Ovary (tissue), 9 donors: ENCODE results near the gene STRN4. TPM values are rescaled to one million over a fixed set of nuclear protein-coding genes. Genes with fewer than 3 reads are reported as not detected.
A peak's percentile ranks its signal among the peaks of the same experiment; 100 is the strongest.
"Not testable (repeated sequence)": the region's sequence is repeated elsewhere in the genome, so short reads cannot be mapped to it uniquely, and the experiment has no call there.

Source experiments
- DNase-seq, 5 donors: peaks; one replicate each; pipeline ENCODE4 v3.0.0-alpha.2; 2019 to 2020
- H3K27ac ChIP-seq, 2 donors: fragments of 200-600 bp; one replicate each; pipeline versions ENCODE4 v1.5.1 to v1.8.0; 2019 to 2022
- H3K27me3 ChIP-seq: fragments of 200-600 bp; one replicate; pipeline ENCODE4 v1.8.0; 2022
- H3K36me3 ChIP-seq: fragments of 200-600 bp; sonication (generic); one replicate; pipeline ENCODE4 v1.5.1; 2019
- H3K4me1 ChIP-seq: one replicate; pipeline ENCODE4 v1.8.1; 2013; ENCODE audit warnings: mild to moderate bottlenecking, moderate library complexity; ENCODE audit not compliant: insufficient read depth
- H3K4me3 ChIP-seq: fragments of 200-600 bp; sonication (generic); one replicate; pipeline ENCODE4 v1.5.1; 2017
- H3K9me3 ChIP-seq, 2 donors: fragments of 200-600 bp in 1 of 2; sonication (generic) in 1 of 2; one replicate each; pipeline versions ENCODE4 v1.5.1 to v1.8.1; 2013 to 2019; ENCODE audit warnings: mild to moderate bottlenecking in 1 of 2, moderate library complexity in 1 of 2
- CTCF ChIP-seq, 3 donors: fragments of 450-650 bp in 2 of 3; fragments of 200-600 bp in 1 of 3; IDR thresholded peaks; one replicate each; pipeline versions ENCODE4 v1.5.1 to v1.8.0; 2016 to 2022; ENCODE audit warnings: antibody characterized with exemption in 3 of 3, mild to moderate bottlenecking in 1 of 3
- EP300 ChIP-seq: sonication (generic); formaldehyde crosslinking; IDR thresholded peaks from one replicate; pipeline ENCODE4 v1.6.1; 2017; ENCODE audit warnings: antibody characterized with exemption
- POLR2A ChIP-seq: fragments of 450-650 bp; IDR thresholded peaks from one replicate; pipeline ENCODE4 v1.6.1; 2017; ENCODE audit warnings: antibody characterized with exemption, mild to moderate bottlenecking, moderate library complexity
- WGBS, 3 donors: extraction: QIAGEN DNeasy Blood & Tissue Kit in 1 of 3; methylation state at CpG; one replicate each; pipeline versions ENCODE4 v1.1.5 to v1.1.7; 2013 to 2017; 5-methylcytosine and 5-hydroxymethylcytosine counted together
- intact Hi-C, 4 donors: fragments of 100-400 bp; cut with DNase I; formaldehyde crosslinking; loops; one replicate each; pipeline versions ENCODE4 v1.11.0 to v1.15.1; 2022 to 2023
- polyA plus RNA-seq, 2 donors: library from polyadenylated mRNA; stranded (reverse); fragments of 200-250 nt in 1 of 2; fragments of 350-450 nt in 1 of 2; fragmentation: Illumina TruSeq in 1 of 2; extraction: RNeasy Lipid Tissue Mini Kit (QIAGEN cat#74804) in 1 of 2; gene quantifications; one replicate each; pipeline ENCODE4 v1.2.3, GENCODE V29; 2013 to 2014
- total RNA-seq, 7 donors: library from RNA; depleted of rRNA in 2 of 7; stranded (reverse); fragments of >200 nt in 2 of 7; fragmentation: NEBNext Ultra II Directional in 3 of 7; extraction: Animal tissue kit (Norgen Biotek cat#: 25700) in 3 of 7; gene quantifications; one replicate each; pipeline versions ENCODE4 v1.1.0 to v1.2.4, GENCODE V29; 2016 to 2023
- donor health status: DM: no; HTN: no; CAD: no; lungs with moderate emphysema.
- donor health status: DM: no; HTN: no; CAD: no.
- donor health status: Bipolar disorder and iron deficiency.
- donor health status: DM: yes; HTN: yes; CAD: no.
- donor health status: DM: no; HTN: no; CAD: no.
- donor health status: DM: yes; HTN: yes; CAD: no.

The STRN4 gene
- total and polyA plus RNA-seq, 9 donors = 34.8 to 85.3 (median 59.1) TPM

GRCh38 chr19:46766569-46767317, 20.5 kb upstream of the STRN4 start:
- H3K36me3 ChIP-seq = no peaks in the 10 kb centered on the region
- peaks cover 2% of the 10 kb centered on the region for H3K4me1 ChIP-seq
- intact Hi-C loops = no loop called here
- TF ChIP-seq POLR2A (no peak), CTCF (IDR thresholded peaks at IDR 0.05) (peak in 1 of 3 donors; percentile 12)
- no peak overlapping the region for H3K27ac ChIP-seq
- WGBS, 3 donors = 57 to 64% (median 61%) methylated on average over 18 of the region's 18 CpGs
- H3K27me3 ChIP-seq = no peaks in the 10 kb centered on the region
- no peak overlapping the region for H3K4me3 ChIP-seq
- DNase-seq = no peak
- no peaks in the 10 kb centered on the region for H3K9me3 ChIP-seq

- TF ChIP-seq CTCF (IDR thresholded peaks at IDR 0.05) = no peak
- no peak for TF ChIP-seq EP300
- TF ChIP-seq POLR2A = no peak
- no peak overlapping the region for H3K4me3 ChIP-seq
- H3K27ac ChIP-seq = no peak overlapping the region
- no peak for DNase-seq
- 61 to 81% (median 77%) methylated on average over 11 of the region's 11 CpGs for WGBS, 3 donors
- H3K36me3 ChIP-seq = no peaks in the 10 kb centered on the region
- no peaks in the 10 kb centered on the region for H3K9me3 ChIP-seq
- H3K27me3 ChIP-seq = no peaks in the 10 kb centered on the region
- peaks cover 4% of the 10 kb centered on the region for H3K4me1 ChIP-seq
- intact Hi-C loops = no loop called here
Observed at GRCh38 chr19:46764817-46765291, 18.6 kb upstream of the STRN4 start.

GRCh38 chr19:46762245-46762890, 16.1 kb upstream of the STRN4 start:
- Histone ChIP-seq H3K4me1 (peaks cover 3% of the 10 kb centered on the region), H3K27ac (no peak overlapping the region), H3K36me3 (no peaks in the 10 kb centered on the region), H3K9me3 (no peaks in the 10 kb centered on the region), H3K4me3 (no peak overlapping the region), H3K27me3 (no peaks in the 10 kb centered on the region)
- intact Hi-C loops = no loop called here
- TF ChIP-seq POLR2A (no peak), EP300 (no peak)
- WGBS, 3 donors = 71 to 82% (median 80%) methylated on average over 6 of the region's 6 CpGs
- no peak for DNase-seq

GRCh38 chr19:46761418-46761831, 15.2 kb upstream of the STRN4 start:
- 18 to 24% (median 22%) methylated on average over 5 of the region's 5 CpGs for WGBS, 3 donors
- Histone ChIP-seq H3K27ac (no peak overlapping the region), H3K36me3 (no peaks in the 10 kb centered on the region), H3K4me3 (no peak overlapping the region), H3K4me1 (peaks cover 3% of the 10 kb centered on the region), H3K27me3 (no peaks in the 10 kb centered on the region), H3K9me3 (no peaks in the 10 kb centered on the region)
- intact Hi-C loops = no loop called here
- no peak for DNase-seq
- TF ChIP-seq EP300 = no peak
- no peak for TF ChIP-seq CTCF (IDR thresholded peaks at IDR 0.05)
- no peak for TF ChIP-seq POLR2A

GRCh38 chr19:46760897-46761296, 14.6 kb upstream of the STRN4 start:
- H3K36me3 ChIP-seq, H3K4me1 ChIP-seq, H3K9me3 ChIP-seq, DNase-seq, intact Hi-C loops, H3K4me3 ChIP-seq, H3K27me3 ChIP-seq, H3K27ac ChIP-seq: not testable (repeated sequence)
- WGBS, 3 donors = 45 to 60% (median 51%) methylated on average over 4 of the region's 4 CpGs
